ENCODE measurements around the gene CDC42BPB.

The CDC42BPB gene

GRCh38 chr14:103078420-103078749 lies 21.0 kb upstream of the CDC42BPB start (continued):
- TF ChIP-seq, protein P1, sequence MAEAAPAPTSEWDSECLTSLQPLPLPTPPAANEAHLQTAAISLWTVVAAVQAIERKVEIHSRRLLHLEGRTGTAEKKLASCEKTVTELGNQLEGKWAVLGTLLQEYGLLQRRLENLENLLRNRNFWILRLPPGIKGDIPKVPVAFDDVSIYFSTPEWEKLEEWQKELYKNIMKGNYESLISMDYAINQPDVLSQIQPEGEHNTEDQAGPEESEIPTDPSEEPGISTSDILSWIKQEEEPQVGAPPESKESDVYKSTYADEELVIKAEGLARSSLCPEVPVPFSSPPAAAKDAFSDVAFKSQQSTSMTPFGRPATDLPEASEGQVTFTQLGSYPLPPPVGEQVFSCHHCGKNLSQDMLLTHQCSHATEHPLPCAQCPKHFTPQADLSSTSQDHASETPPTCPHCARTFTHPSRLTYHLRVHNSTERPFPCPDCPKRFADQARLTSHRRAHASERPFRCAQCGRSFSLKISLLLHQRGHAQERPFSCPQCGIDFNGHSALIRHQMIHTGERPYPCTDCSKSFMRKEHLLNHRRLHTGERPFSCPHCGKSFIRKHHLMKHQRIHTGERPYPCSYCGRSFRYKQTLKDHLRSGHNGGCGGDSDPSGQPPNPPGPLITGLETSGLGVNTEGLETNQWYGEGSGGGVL (tag by site-specific recombination; IDR thresholded peaks at IDR 0.05): 0 out of 2 replicates have a peak, but pooled peaks have one; percentile 9
- TF ChIP-seq PBX3 (CRISPR knock-in tag; IDR thresholded peaks at IDR 0.05) (no peak), ZEB2 (tag by site-specific recombination; IDR thresholded peaks at IDR 0.05) (0 out of 2 replicates have a peak, but pooled peaks have one; percentile 42), GLIS2 (tag by site-specific recombination; IDR thresholded peaks at IDR 0.05) (no peak), RBAK (tag by site-specific recombination; IDR thresholded peaks at IDR 0.05) (no peak), SETDB1 (IDR thresholded peaks at IDR 0.05; ENCODE audit: insufficient read length, low read length) (no peak), ZNF37A (tag by site-specific recombination; IDR thresholded peaks at IDR 0.05) (no peak), ZNF510 (tag by site-specific recombination; IDR thresholded peaks at IDR 0.05; ENCODE audit: insufficient replicate concordance) (no peak), KLF10 (tag by site-specific recombination; IDR thresholded peaks at IDR 0.05) (no peak), ZNF660 (tag by site-specific recombination; IDR thresholded peaks at IDR 0.05) (no peak), MEIS1 (CRISPR knock-in tag; IDR thresholded peaks at IDR 0.05; ENCODE audit: borderline replicate concordance) (no peak), ZNF654 (tag by site-specific recombination; IDR thresholded peaks at IDR 0.05; ENCODE audit: low read depth) (peak; percentile 81), PRDM6 (tag by site-specific recombination; IDR thresholded peaks at IDR 0.05) (no peak), ZSCAN30 (tag by site-specific recombination; IDR thresholded peaks at IDR 0.05) (0 out of 2 replicates have a peak, but pooled peaks have one; percentile 43), ZNF623 (tag by site-specific recombination; IDR thresholded peaks at IDR 0.05) (no peak), TCF7L2 (IDR thresholded peaks at IDR 0.05; ENCODE audit: borderline replicate concordance, low read depth, low read length) (no peak), YY2 (tag by site-specific recombination; IDR thresholded peaks at IDR 0.05) (no peak), ZNF16 (tag by site-specific recombination; IDR thresholded peaks at IDR 0.05; ENCODE audit: low read depth) (no peak), ZBTB44 (tag by site-specific recombination; IDR thresholded peaks at IDR 0.05) (no peak), ZFP41 (tag by site-specific recombination; IDR thresholded peaks at IDR 0.05; ENCODE audit: borderline replicate concordance) (no peak), ZNF596 (tag by site-specific recombination; IDR thresholded peaks at IDR 0.05) (no peak), ZNF394 (tag by site-specific recombination; IDR thresholded peaks at IDR 0.05; ENCODE audit: borderline replicate concordance) (peak; percentile 37; the same call in 1 of the 2 replicates), ZBTB48 (tag by site-specific recombination; IDR thresholded peaks at IDR 0.05) (no peak)
- TF ChIP-seq, protein P2, sequence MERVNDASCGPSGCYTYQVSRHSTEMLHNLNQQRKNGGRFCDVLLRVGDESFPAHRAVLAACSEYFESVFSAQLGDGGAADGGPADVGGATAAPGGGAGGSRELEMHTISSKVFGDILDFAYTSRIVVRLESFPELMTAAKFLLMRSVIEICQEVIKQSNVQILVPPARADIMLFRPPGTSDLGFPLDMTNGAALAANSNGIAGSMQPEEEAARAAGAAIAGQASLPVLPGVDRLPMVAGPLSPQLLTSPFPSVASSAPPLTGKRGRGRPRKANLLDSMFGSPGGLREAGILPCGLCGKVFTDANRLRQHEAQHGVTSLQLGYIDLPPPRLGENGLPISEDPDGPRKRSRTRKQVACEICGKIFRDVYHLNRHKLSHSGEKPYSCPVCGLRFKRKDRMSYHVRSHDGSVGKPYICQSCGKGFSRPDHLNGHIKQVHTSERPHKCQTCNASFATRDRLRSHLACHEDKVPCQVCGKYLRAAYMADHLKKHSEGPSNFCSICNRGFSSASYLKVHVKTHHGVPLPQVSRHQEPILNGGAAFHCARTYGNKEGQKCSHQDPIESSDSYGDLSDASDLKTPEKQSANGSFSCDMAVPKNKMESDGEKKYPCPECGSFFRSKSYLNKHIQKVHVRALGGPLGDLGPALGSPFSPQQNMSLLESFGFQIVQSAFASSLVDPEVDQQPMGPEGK (tag by site-specific recombination; IDR thresholded peaks at IDR 0.05): peak; percentile 31; the same call in 1 of the 2 replicates
- TF ChIP-seq, protein P3, sequence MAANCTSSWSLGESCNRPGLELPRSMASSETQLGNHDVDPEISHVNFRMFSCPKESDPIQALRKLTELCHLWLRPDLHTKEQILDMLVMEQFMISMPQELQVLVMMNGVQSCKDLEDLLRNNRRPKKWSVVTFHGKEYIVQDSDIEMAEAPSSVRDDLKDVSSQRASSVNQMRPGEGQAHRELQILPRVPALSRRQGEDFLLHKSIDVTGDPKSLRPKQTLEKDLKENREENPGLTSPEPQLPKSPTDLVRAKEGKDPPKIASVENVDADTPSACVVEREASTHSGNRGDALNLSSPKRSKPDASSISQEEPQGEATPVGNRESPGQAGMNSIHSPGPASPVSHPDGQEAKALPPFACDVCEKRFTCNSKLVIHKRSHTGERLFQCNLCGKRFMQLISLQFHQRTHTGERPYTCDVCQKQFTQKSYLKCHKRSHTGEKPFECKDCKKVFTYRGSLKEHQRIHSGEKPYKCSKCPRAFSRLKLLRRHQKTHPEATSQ (tag by site-specific recombination; IDR thresholded peaks at IDR 0.05): no peak
- TF ChIP-seq, protein P4, sequence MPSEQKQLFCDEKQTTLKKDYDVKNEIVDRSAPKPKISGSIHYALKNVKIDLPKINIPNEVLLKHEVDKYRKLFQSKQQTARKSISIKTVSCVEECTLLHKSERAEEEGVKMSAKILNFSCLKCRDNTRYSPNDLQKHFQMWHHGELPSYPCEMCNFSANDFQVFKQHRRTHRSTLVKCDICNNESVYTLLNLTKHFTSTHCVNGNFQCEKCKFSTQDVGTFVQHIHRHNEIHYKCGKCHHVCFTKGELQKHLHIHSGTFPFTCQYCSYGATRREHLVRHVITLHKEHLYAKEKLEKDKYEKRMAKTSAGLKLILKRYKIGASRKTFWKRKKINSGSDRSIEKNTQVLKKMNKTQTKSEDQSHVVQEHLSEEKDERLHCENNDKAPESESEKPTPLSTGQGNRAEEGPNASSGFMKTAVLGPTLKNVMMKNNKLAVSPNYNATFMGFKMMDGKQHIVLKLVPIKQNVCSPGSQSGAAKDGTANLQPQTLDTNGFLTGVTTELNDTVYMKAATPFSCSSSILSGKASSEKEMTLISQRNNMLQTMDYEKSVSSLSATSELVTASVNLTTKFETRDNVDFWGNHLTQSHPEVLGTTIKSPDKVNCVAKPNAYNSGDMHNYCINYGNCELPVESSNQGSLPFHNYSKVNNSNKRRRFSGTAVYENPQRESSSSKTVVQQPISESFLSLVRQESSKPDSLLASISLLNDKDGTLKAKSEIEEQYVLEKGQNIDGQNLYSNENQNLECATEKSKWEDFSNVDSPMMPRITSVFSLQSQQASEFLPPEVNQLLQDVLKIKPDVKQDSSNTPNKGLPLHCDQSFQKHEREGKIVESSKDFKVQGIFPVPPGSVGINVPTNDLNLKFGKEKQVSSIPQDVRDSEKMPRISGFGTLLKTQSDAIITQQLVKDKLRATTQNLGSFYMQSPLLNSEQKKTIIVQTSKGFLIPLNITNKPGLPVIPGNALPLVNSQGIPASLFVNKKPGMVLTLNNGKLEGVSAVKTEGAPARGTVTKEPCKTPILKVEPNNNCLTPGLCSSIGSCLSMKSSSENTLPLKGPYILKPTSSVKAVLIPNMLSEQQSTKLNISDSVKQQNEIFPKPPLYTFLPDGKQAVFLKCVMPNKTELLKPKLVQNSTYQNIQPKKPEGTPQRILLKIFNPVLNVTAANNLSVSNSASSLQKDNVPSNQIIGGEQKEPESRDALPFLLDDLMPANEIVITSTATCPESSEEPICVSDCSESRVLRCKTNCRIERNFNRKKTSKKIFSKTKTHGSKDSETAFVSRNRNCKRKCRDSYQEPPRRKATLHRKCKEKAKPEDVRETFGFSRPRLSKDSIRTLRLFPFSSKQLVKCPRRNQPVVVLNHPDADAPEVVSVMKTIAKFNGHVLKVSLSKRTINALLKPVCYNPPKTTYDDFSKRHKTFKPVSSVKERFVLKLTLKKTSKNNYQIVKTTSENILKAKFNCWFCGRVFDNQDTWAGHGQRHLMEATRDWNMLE (tag by site-specific recombination; conservative IDR thresholded peaks at IDR 0.05; ENCODE audit: low read depth): no peak
